Muscle of arm (tissue), 12 donors: ENCODE data around the gene SALL1. TPM values are rescaled to one million over a fixed set of nuclear protein-coding genes. Genes with fewer than 3 reads are reported as not detected.

Experiments used
- DNase-seq: peaks from one replicate; pipeline ENCODE4 v3.0.0-alpha.2; 2013
- polyA plus RNA-seq, 12 donors: library from polyadenylated mRNA; unstranded; fragments of 120-200 nt; gene quantifications; one replicate each; pipeline ENCODE4 v1.2.1, GENCODE V29; 2013; ENCODE audit not compliant: insufficient read length in 12 of 12

The SALL1 gene
- polyA plus RNA-seq, 12 donors = 0.07 to 2.0 (median 0.18) TPM; not detected in 1

- no peak for DNase-seq
Measured at GRCh38 chr16:51112323-51112722, 38.7 kb downstream of the SALL1 start.

- no peak for DNase-seq
Measured at GRCh38 chr16:51111759-51112158, 39.3 kb downstream of the SALL1 start.

- no peak for DNase-seq
Measured at GRCh38 chr16:51110700-51111157, 40.3 kb downstream of the SALL1 start.

- no peak for DNase-seq
Measured at GRCh38 chr16:51109173-51109572, 41.9 kb downstream of the SALL1 start.

GRCh38 chr16:51107742-51108141 is 43.3 kb downstream of the SALL1 start:
- no peak for DNase-seq

- no peak for DNase-seq
Measured at GRCh38 chr16:51106535-51106934, 44.5 kb downstream of the SALL1 start.

- DNase-seq = no peak
Measured at GRCh38 chr16:51103590-51103989, 47.5 kb downstream of the SALL1 start.

GRCh38 chr16:51097729-51098128 is 53.3 kb downstream of the SALL1 start:
- DNase-seq = no peak

GRCh38 chr16:51095890-51096626 is 55.0 kb downstream of the SALL1 start:
- DNase-seq = no peak

- no peak for DNase-seq
Measured at GRCh38 chr16:51095084-51095881, 55.8 kb downstream of the SALL1 start.

GRCh38 chr16:51093726-51094280 is 57.3 kb downstream of the SALL1 start:
- no peak for DNase-seq
